Mucosa of rectum (tissue), 2 donors: ENCODE results near the gene ADAMTSL2.

Experiments used
- H3K27ac ChIP-seq, 2 donors: one replicate each; pipeline ENCODE4 v1.7.0; 2013; ENCODE audit warnings: inconsistent platforms in 2 of 2, low read depth in 2 of 2, low read length in 2 of 2
- H3K27me3 ChIP-seq, 2 donors: one replicate each; pipeline ENCODE4 v1.7.0; 2013; ENCODE audit warnings: low read length in 2 of 2; ENCODE audit not compliant: control insufficient read depth in 2 of 2, insufficient read depth in 2 of 2
- H3K36me3 ChIP-seq, 2 donors: one replicate each; pipeline ENCODE4 v1.7.0; 2013; ENCODE audit warnings: low read length in 2 of 2; ENCODE audit not compliant: control insufficient read depth in 2 of 2, insufficient read depth in 2 of 2
- H3K4me1 ChIP-seq, 2 donors: one replicate each; pipeline ENCODE4 v1.7.0; 2013; ENCODE audit warnings: low read length in 2 of 2, mild to moderate bottlenecking in 1 of 2; ENCODE audit not compliant: control insufficient read depth in 2 of 2, insufficient read depth in 2 of 2
- H3K4me3 ChIP-seq, 2 donors: one replicate each; pipeline ENCODE4 v1.7.0; 2013; ENCODE audit warnings: low read length in 2 of 2
- H3K9ac ChIP-seq, 2 donors: one replicate each; pipeline ENCODE4 v1.7.0; 2013; ENCODE audit warnings: low read length in 2 of 2, low read depth in 1 of 2, mild to moderate bottlenecking in 1 of 2
- H3K9me3 ChIP-seq, 2 donors: one replicate each; pipeline ENCODE4 v1.7.0; 2013; ENCODE audit warnings: low read length in 2 of 2; ENCODE audit not compliant: control insufficient read depth in 2 of 2
- donor health status: healthy.
- donor health status: Normal muscosa, but diverticular disease.

ADAMTSL2 gene

DNA sequence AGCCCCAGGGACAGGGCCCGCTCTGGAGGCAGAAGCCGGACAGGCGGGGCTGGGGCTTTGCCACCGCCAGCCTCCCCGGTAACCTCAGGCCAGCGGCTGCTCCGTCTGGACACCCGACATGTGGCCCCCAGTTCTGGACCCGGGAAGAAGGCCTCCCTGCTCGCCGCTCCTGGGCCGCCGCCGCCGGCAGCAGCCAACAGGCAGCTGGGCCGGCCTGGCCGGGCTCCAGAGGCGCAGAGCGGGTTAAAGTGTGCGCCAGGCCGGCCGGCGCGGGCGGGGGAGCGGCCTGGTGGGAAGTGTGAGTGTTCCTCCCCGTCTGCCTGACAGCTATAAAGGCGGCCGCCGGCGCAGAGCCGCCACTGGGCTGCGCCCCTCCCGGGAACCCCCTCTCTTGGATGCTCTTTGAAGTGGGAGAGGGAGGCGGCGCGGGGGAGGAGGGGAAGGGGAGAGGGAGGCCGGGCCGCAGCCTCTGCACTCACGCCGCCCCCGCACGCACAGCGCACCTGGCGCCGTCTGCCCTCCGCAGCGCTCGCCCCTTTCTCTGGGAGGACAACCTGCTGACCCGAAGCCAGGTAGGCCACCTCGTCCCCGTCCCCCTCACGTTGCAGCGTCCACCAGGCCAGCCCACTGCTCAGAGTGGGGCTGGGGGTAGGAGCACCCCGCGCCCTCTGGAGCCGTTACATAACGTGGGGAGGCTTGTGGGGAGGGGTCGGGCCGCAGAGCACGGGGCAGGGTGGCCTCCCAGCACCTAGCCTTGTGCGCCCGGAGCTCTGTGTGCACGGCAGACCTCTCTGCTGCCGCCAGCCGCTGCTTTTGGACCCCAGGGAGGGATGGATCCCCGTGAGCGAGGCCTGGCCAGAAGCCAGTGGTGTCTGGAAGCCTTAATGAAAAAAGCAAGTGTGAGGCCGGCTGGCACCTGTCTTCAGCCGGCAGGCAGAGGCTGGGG, at the start of gene ADAMTSL2:
Gene ADAMTSL2, plus strand, starts transcription at position 359 of the 946 bp plus-strand sequence. CDS start 2,009 bp downstream, outside the sequence.
- H3K36me3 ChIP-seq: no peaks in the 10 kb centered on the region
- H3K9me3 ChIP-seq: no peaks in the 10 kb centered on the region
- peaks cover 5 to 8% of the 10 kb centered on the region in 2 donors for H3K4me1 ChIP-seq
- peaks cover 6 to 18% of the 10 kb centered on the region in 2 donors for H3K27me3 ChIP-seq
- no peak within 1 kb of the TSS for H3K27ac ChIP-seq
- peak within 1 kb of the TSS in 1 of 2 donors; percentile 22 for H3K4me3 ChIP-seq
- H3K9ac ChIP-seq: no peak within 1 kb of the TSS

DNA sequence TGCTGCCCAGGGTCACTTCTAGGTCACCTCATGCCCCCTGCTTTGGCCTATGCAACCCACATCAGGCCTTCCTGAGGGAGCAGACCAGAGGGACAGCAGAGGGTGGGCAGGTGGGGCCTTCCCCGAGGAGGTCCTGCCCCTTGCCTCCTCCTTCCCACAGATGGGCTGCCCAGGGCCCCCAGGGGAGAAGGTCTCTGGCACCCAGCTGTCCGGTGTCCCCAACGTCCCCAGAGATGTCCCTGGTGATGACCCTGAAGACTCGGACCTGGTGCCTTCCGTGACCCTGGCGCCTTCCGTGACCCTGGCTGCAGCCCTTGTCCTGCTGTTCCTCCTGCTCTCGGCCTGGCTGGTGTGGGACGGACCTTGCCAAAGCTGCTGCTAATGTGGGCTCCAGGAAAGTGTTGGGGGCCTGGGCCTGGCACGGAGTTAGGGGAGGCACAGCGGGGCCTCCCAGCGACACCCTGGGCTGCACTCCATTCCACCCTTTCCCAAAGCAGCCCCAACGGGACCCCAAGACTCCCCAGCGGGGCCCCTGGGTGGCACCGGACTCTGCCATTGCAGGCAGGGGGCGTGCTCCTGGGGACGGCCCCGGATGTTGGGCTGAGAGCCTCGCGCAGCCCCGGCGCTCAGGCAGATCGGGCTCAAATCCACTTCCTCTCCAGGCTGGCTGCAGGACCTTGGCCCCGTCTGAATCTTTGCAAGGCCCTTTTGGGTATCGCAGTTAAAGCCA, 48.8 kb upstream of the ADAMTSL2 start:
- Histone ChIP-seq H3K9ac (no peak overlapping the region), H3K27ac (no peak overlapping the region), H3K36me3 (no peaks in the 10 kb centered on the region), H3K9me3 (no peaks in the 10 kb centered on the region), H3K4me1 (peaks cover 3 to 4% of the 10 kb centered on the region in 2 donors), H3K27me3 (peaks cover 0 to 9% of the 10 kb centered on the region in 2 donors), H3K4me3 (peak overlapping the region in 1 of 2 donors; percentile 26)

DNA sequence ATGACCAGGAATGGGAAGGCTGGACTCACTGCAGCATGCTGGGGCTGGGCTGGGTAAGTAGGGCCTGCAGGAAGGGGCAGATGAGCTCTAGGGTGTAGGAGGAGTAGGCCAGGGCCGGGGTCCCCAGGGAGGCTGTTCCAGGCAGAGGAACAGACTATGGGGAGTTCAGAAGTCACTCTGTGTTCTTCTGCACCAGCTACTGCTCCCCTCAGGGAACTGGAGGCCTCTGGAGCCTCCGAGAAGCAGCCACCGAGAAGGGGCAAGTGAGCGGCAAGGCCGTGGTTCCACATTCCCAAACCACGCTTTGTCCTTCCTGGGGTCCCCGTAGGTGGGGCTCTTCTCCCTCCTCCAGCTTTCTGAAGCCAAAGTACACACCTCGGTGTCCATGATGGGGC, 47.2 kb upstream of the ADAMTSL2 start:
- Histone ChIP-seq H3K9ac (no peak overlapping the region), H3K9me3 (no peaks in the 10 kb centered on the region), H3K4me1 (peaks cover 3 to 4% of the 10 kb centered on the region in 2 donors), H3K36me3 (no peaks in the 10 kb centered on the region), H3K4me3 (no peak overlapping the region), H3K27ac (no peak overlapping the region), H3K27me3 (peaks cover 0 to 9% of the 10 kb centered on the region in 2 donors)

DNA sequence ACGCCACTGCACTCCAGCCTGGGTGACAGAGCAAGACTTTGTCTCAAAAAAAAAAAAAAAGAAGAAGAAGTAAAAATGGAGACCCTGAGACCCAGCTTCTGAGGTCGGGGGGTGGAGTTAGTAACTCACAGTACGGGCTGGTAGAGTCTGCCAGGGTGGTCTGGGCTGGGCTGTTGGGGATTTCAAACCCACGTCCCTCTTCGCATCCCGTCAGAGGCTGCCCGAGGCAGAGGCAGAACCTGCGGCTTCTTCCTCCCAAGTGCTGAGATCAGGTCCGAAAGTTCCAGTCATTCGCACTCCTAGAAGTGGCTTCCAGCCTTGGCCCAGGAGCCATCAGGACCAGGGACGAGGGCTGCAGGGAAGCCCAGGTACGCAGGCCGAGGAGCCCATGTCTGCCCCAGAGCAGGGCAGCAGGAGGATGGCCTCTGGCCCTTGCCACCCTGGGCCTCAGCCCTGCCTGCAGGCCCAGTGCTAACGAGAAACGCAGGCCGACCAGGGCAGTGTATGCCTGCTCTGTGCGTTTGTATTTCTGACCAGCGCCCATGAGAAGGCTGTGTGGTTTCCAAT, 45.7 kb upstream of the ADAMTSL2 start:
- Histone ChIP-seq H3K9me3 (no peaks in the 10 kb centered on the region), H3K9ac (no peak overlapping the region), H3K36me3 (no peaks in the 10 kb centered on the region), H3K4me3 (no peak overlapping the region), H3K27ac (no peak overlapping the region), H3K27me3 (peaks cover 0 to 7% of the 10 kb centered on the region in 2 donors), H3K4me1 (peaks cover 3 to 7% of the 10 kb centered on the region in 2 donors)

DNA sequence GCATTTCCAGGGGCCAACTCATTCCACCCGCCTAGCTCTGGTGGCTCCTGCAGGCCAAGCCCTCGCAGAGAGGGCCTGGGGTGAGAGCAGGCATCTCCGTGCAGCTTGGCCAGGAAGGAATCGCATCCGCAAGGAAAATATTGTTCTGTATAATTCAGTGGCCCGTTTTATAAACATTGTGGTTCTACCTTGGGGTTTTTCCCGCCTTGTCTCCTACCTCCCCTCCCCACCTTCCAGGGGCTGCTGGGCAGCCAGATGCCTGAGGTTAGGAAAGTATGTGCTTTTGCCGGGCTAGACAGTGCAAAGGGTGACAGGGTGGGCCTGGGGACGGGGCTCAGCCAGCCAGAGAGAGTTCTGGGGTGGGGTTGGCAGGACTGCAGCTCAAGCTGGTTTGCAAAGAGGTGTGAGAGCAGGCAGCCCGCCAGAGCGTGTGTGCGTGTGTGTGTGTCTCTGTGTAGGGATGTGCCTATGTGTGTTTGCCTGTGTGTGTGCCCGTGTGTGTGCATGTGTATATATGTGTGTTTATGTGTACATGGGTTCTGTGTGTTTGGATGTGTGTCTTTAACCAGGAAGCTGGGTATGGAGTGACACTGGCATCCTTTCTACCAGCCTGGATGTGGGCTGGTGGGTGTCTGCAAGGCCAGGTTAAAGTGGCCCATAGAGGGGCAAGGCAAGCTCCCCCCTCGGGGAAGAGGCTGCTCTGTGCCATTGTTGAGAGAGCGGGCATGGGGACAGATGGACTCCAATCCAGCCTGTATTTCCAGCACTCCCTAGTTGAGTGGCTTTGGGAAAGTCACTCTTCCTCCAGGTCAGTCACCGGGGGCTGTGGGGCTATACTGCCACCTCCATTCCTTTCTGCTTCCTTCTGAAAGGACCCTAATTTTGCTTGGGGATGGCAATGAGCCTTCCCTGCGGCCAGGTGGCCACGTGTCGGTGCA, 45.0 kb upstream of the ADAMTSL2 start:
- H3K36me3 ChIP-seq: no peaks in the 10 kb centered on the region
- no peak overlapping the region for H3K9ac ChIP-seq
- peaks cover 3 to 7% of the 10 kb centered on the region in 2 donors for H3K4me1 ChIP-seq
- no peak overlapping the region for H3K4me3 ChIP-seq
- no peaks in the 10 kb centered on the region for H3K9me3 ChIP-seq
- H3K27ac ChIP-seq: no peak overlapping the region
- peaks cover 0 to 6% of the 10 kb centered on the region in 2 donors for H3K27me3 ChIP-seq

DNA sequence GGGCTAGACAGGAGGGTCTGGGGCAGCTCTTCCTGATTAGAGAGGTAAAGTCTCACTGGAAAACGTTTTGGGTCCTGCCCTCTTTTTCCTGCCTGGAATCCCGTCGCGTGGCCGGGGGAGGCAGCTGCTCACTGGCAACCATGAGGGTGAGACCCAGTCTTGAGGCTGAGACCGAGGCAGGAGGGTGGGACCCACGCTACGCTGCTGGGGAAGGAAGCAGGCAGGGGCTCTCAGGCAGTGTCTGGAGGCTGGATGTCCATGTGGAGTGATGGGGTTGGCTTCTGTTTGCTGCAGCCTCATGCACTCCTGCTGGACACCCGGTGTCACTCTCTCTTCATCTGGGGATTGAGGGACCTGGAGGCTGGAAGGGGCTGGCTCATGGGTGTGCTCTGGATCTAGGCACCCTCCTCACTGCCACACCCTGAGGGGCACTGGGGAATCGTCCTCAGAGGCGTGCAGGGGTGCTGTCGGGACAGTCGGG, 44.3 kb upstream of the ADAMTSL2 start:
- Histone ChIP-seq H3K27ac (no peak overlapping the region), H3K9me3 (no peaks in the 10 kb centered on the region), H3K27me3 (peaks cover 0 to 4% of the 10 kb centered on the region in 2 donors), H3K36me3 (no peaks in the 10 kb centered on the region), H3K4me1 (peaks cover 3 to 7% of the 10 kb centered on the region in 2 donors), H3K9ac (no peak overlapping the region), H3K4me3 (no peak overlapping the region)

DNA sequence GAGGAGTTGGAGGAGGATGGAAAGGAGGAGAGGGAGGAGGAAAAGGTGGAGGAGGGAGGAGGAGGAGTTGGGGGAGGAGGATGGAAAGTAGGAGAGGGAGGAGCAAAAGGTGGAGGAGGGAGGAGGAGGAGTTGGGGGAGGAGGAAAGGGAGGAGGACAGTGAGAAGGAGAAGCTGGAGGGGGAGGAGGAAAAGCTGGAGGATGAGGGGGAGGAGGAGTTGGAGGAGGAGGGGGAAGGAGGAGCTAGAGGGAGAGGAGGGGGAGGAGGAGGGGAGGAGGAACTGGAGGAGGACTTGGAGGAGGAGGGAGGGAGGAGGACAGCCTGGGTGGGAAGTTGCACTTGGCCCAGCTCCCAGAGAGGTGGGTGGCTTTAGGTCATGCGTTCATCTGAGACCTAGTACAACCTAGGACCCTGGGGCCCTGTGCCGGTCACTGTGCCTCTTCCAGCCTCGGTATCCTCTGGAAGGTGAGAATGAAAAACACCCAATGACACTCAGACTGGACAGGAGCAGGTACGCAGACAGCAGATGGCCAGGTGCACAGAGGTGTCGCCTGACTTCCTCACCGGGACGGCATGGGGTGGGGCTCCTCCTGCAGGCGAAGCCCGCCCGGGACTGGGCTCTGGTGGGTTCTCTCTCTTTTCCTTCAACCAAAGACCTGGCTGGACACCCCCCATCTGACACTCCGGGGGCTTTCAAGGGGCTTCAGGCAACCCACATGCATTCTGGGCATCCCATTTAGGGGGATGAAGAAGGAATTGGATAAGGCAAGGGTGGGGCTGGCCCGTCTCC, 43.4 kb upstream of the ADAMTSL2 start:
- no peaks in the 10 kb centered on the region for H3K9me3 ChIP-seq
- peaks cover under 1 to 5% of the 10 kb centered on the region in 2 donors for H3K4me1 ChIP-seq
- no peak overlapping the region for H3K4me3 ChIP-seq
- H3K36me3 ChIP-seq: no peaks in the 10 kb centered on the region
- no peak overlapping the region for H3K9ac ChIP-seq
- peak overlapping the region in 1 of 2 donors; percentile 16 for H3K27ac ChIP-seq
- H3K27me3 ChIP-seq: peaks cover 0 to 3% of the 10 kb centered on the region in 2 donors

DNA sequence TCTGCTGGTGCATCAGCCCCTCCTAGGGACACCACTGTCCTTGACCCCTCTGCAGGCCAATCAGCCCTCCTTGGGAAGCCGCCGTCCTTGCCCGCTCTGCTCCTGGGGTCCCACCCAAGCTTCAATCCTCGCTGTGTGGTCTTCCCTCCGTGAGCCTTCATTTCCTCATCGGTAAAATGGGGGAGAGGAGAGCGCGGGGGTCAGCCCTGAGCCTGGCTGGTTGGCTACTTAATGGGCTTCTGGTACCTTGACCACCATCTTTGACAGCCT, 42.9 kb upstream of the ADAMTSL2 start:
- Histone ChIP-seq H3K36me3 (no peaks in the 10 kb centered on the region), H3K4me1 (peaks cover 0 to 3% of the 10 kb centered on the region in 2 donors), H3K27me3 (peaks cover 0 to 3% of the 10 kb centered on the region in 2 donors), H3K4me3 (no peak overlapping the region), H3K27ac (peak overlapping the region in 1 of 2 donors; percentile 16), H3K9me3 (no peaks in the 10 kb centered on the region), H3K9ac (no peak overlapping the region)
